SK-N-SH (cell line): Measurements from ENCODE around the gene NOPCHAP1. TPM values are rescaled to one million over a fixed set of nuclear protein-coding genes. Genes with fewer than 3 reads are reported as not detected.

Source experiments
- CTCF ChIA-PET: fragments of 300-600, 350-600 bp; formaldehyde crosslinking; extraction: SDS; loops from one replicate; lab custom pipeline; 2021; lab: Yijun Ruan, JAX
- POLR2A ChIA-PET: fragments of 350-600 bp; sonication (Branson Sonifier 250); formaldehyde crosslinking; extraction: SDS; loops from one replicate; lab custom pipeline; 2020; ENCODE audit warnings: antibody characterized with exemption, inconsistent platforms; lab: Yijun Ruan, JAX
- DNase-seq: peaks from one replicate; pipeline ENCODE4 v3.0.0; 2012
- H2AFZ ChIP-seq: fragments of 200-600 bp; sonication (generic); 2 replicates; pipeline ENCODE4 v1.8.1; 2016; ENCODE audit warnings: antibody characterized with exemption, mild to moderate bottlenecking, low read depth
- H3F3A ChIP-seq: fragments of 200-600 bp; sonication (generic); replicated peaks from 2 replicates; pipeline ENCODE3; 2016; ENCODE audit warnings: antibody characterized with exemption, mild to moderate bottlenecking; ENCODE audit not compliant: insufficient read depth
- H3K27ac ChIP-seq, 2 experiments: fragments of 200-500 bp in 1 of 2; fragments of 200-600 bp in 1 of 2; sonication (Bioruptor generic) in 1 of 2; sonication (generic), shearing (Covaris generic) in 1 of 2; 2 replicates each; pipeline versions ENCODE4 v1.5.1 to v1.6.1; 2014 to 2016; ENCODE audit warnings: low read depth in 2 of 2, inconsistent platforms in 1 of 2, low read length in 1 of 2, mild to moderate bottlenecking in 1 of 2, mixed read lengths in 1 of 2
- H3K27me3 ChIP-seq: fragments of 200-600 bp; sonication (generic), shearing (Covaris generic); 2 replicates; pipeline ENCODE4 v1.6.1; 2016; ENCODE audit warnings: mixed run types; ENCODE audit not compliant: insufficient read depth
- H3K36me3 ChIP-seq, 2 experiments: fragments of 200-500 bp in 1 of 2; fragments of 200-600 bp in 1 of 2; sonication (Bioruptor generic) in 1 of 2; sonication (generic) in 1 of 2; replicated peaks in 1 of 2; 2 replicates each; pipeline versions ENCODE3 to v1.5.1; 2014 to 2016; ENCODE audit warnings: low read length in 1 of 2, mild to moderate bottlenecking in 1 of 2; ENCODE audit not compliant: insufficient read depth in 2 of 2, control insufficient read depth in 1 of 2
- H3K4me1 ChIP-seq, 2 experiments: fragments of 200-500 bp in 1 of 2; fragments of 200-600 bp in 1 of 2; sonication (Bioruptor generic) in 1 of 2; sonication (generic), shearing (Covaris generic) in 1 of 2; 2 replicates each; pipeline versions ENCODE4 v1.5.1 to v1.6.1; 2014 to 2016; ENCODE audit warnings: low read depth in 1 of 2, low read length in 1 of 2, mixed run types in 1 of 2; ENCODE audit not compliant: insufficient read depth in 2 of 2, control insufficient read depth in 1 of 2
- H3K4me2 ChIP-seq: fragments of 200-600 bp; sonication (generic), shearing (Covaris generic); 2 replicates; pipeline ENCODE4 v1.6.1; 2017; ENCODE audit warnings: mixed run types
- H3K4me3 ChIP-seq, 2 experiments: fragments of 200-500 bp in 1 of 2; fragments of 200-600 bp in 1 of 2; sonication (Bioruptor generic) in 1 of 2; sonication (generic), shearing (Covaris generic) in 1 of 2; 2 replicates each; pipeline versions ENCODE4 v1.5.1 to v1.8.1; 2014 to 2016; ENCODE audit warnings: low read depth in 2 of 2, inconsistent platforms in 1 of 2, low read length in 1 of 2, mild to moderate bottlenecking in 1 of 2, mixed read lengths in 1 of 2, moderate library complexity in 1 of 2
- H3K79me2 ChIP-seq: fragments of 200-600 bp; sonication (generic); 2 replicates; pipeline ENCODE4 v1.8.1; 2017; ENCODE audit warnings: mild to moderate bottlenecking; ENCODE audit not compliant: insufficient read depth
- H3K9ac ChIP-seq: fragments of 200-600 bp; sonication (generic); 2 replicates; pipeline ENCODE4 v1.6.1; 2017; ENCODE audit warnings: mixed run types
- H3K9me2 ChIP-seq: fragments of 200-600 bp; sonication (generic); 2 replicates; pipeline ENCODE4 v1.6.1; 2017; ENCODE audit warnings: mixed run types
- H3K9me3 ChIP-seq: fragments of 200-600 bp; sonication (generic); 2 replicates; pipeline ENCODE4 v1.6.1; 2017; ENCODE audit warnings: mixed run types, mild to moderate bottlenecking, moderate library complexity
- H4K20me1 ChIP-seq: fragments of 200-600 bp; sonication (generic); 2 replicates; pipeline ENCODE4 v1.6.1; 2017; ENCODE audit warnings: mild to moderate bottlenecking, mixed run types; ENCODE audit not compliant: insufficient read depth
- ELF1 ChIP-seq: IDR thresholded peaks from 2 replicates; pipeline ENCODE4 v1.4.0; 2012
- EP300 ChIP-seq, 2 experiments: IDR thresholded peaks; 2 replicates each; pipeline versions ENCODE4 v1.4.0 to v1.6.1; 2012; ENCODE audit warnings: borderline replicate concordance in 1 of 2, low read depth in 1 of 2, low read length in 1 of 2
- FOXM1 ChIP-seq: IDR thresholded peaks from 2 replicates; pipeline ENCODE4 v1.4.0; 2012; ENCODE audit warnings: low read depth, mild to moderate bottlenecking
- GATA2 ChIP-seq: sonication (generic); formaldehyde crosslinking; IDR thresholded peaks from 2 replicates; pipeline ENCODE4 v1.5.0; 2020; ENCODE audit warnings: mild to moderate bottlenecking, missing genetic modification reagents
- MEF2A ChIP-seq: IDR thresholded peaks from 2 replicates; pipeline ENCODE4 v1.4.0; 2012; ENCODE audit warnings: low read depth, borderline replicate concordance
- MXI1 ChIP-seq: IDR thresholded peaks from 2 replicates; pipeline ENCODE4 v1.6.1; 2012; ENCODE audit warnings: mild to moderate bottlenecking, low read depth, low read length, improper control_type of control experiment
- RAD21 ChIP-seq: IDR thresholded peaks from 2 replicates; pipeline ENCODE4 v1.6.1; 2012; ENCODE audit warnings: mild to moderate bottlenecking, low read length
- RFX5 ChIP-seq: IDR thresholded peaks from 2 replicates; pipeline ENCODE4 v1.6.1; 2012; ENCODE audit warnings: mild to moderate bottlenecking, improper control_type of control experiment, low read length
- RXRA ChIP-seq: IDR thresholded peaks from 2 replicates; pipeline ENCODE4 v1.4.0; 2012; ENCODE audit warnings: low read depth, mild to moderate bottlenecking, borderline replicate concordance
- SIN3A ChIP-seq: IDR thresholded peaks from 2 replicates; pipeline ENCODE4 v1.6.1; 2012; ENCODE audit warnings: low read depth, mild to moderate bottlenecking, low read length, moderate library complexity, borderline replicate concordance
- TCF12 ChIP-seq: IDR thresholded peaks from 2 replicates; pipeline ENCODE4 v1.4.0; 2012
- WGBS: methylation state at CpG from one replicate; pipeline ENCODE4 v1.1.6; 2017; ENCODE audit warnings: low lambda C conversion rate; 5-methylcytosine and 5-hydroxymethylcytosine counted together
- polyA plus RNA-seq, 3 experiments: library from polyadenylated mRNA; depleted of rRNA; stranded (reverse); fragments of >200 nt; gene quantifications; 2 replicates each; pipeline ENCODE4 v1.2.3, GENCODE V29; 2012
- TF ChIP-seq, protein P1 (sequence below): IDR thresholded peaks from 2 replicates; pipeline ENCODE4 v1.4.0; 2012; ENCODE audit warnings: low read depth, borderline replicate concordance
- TF ChIP-seq, protein P2 (sequence below): IDR thresholded peaks from 2 replicates; pipeline ENCODE4; 2012
- TF ChIP-seq, protein P3 (sequence below): fragments of 200-600 bp; sonication (generic); IDR thresholded peaks from 2 replicates; pipeline ENCODE4 v1.6.1; 2017; ENCODE audit warnings: antibody characterized with exemption, mild to moderate bottlenecking, moderate library complexity
- TF ChIP-seq, protein P4 (sequence below): fragments of 150-350 bp; IDR thresholded peaks from 2 replicates; pipeline ENCODE4 v1.6.1; 2017; ENCODE audit warnings: antibody characterized with exemption, low read length, low read depth, borderline replicate concordance
- TF ChIP-seq, protein P5 (sequence below): IDR thresholded peaks from 2 replicates; pipeline ENCODE4 v1.4.0; 2012; ENCODE audit warnings: low read depth, borderline replicate concordance
- TF ChIP-seq, protein P6 (sequence below): fragments of 150-350 bp; IDR thresholded peaks from 2 replicates; pipeline ENCODE4 v1.6.1; 2016; ENCODE audit warnings: mild to moderate bottlenecking, low read depth, low read length

Gene NOPCHAP1
- polyA plus RNA-seq, 1 of the 3 experiments (the other 2 are of a cell fraction): 17.3 TPM

DNA sequence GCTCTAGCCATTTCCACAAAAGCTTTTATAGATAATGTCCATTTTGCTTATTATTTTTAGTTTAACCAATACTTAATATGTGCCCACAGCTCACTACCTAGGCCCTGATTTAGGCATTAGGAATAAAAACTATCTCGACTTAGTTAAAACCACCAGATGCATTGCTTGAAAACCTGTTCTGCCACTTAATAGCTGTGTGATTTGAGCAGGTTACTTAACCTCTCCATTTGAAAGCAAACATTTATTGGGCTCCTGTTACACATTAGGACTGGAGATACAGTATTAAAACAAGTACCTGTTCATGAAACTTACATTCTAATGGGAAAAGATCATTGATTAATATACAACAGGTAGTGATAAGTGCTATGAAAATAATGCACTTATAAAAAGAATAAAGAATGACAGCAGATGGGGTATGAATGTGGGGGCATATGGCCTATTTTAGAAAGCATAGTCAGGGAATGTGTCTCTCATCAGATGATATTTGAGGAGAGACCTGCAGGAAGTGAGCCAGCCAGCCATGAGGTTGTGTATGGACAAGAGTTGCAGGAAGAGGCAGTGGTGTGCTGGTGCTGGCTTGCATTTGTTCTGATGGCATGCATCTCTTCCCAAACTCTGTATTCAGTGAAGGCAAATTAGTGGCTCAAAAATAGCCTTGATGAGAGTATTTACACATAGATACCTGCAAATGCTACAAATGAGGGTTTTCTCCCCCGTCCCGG, 34.3 kb downstream of the NOPCHAP1 start:
- Histone ChIP-seq H3K79me2 (no peaks in the 10 kb centered on the region; the same call in 1 of the 2 replicates), H3K27me3 (no peaks in the 10 kb centered on the region), H3K9ac (no peak overlapping the region), H2AFZ (no peak overlapping the region), H3K4me3 (no peak overlapping the region), H3K4me1 (peaks cover 0 to 6% of the 10 kb centered on the region in 2 experiments; a peak in 1 of 4 replicates), H3K9me2 (no peaks in the 10 kb centered on the region), H3F3A (no peaks in the 10 kb centered on the region), H3K36me3 (peaks cover 8 to 29% of the 10 kb centered on the region in 2 experiments), H4K20me1 (no peaks in the 10 kb centered on the region), H3K4me2 (no peak overlapping the region), H3K27ac (no peak overlapping the region), H3K9me3 (no peaks in the 10 kb centered on the region)
- TF ChIP-seq GATA2 (CRISPR knock-in tag): no peak
- no peak for TF ChIP-seq FOXM1
- TF ChIP-seq MXI1: no peak
- TF ChIP-seq ELF1: no peak
- TF ChIP-seq, protein P1, sequence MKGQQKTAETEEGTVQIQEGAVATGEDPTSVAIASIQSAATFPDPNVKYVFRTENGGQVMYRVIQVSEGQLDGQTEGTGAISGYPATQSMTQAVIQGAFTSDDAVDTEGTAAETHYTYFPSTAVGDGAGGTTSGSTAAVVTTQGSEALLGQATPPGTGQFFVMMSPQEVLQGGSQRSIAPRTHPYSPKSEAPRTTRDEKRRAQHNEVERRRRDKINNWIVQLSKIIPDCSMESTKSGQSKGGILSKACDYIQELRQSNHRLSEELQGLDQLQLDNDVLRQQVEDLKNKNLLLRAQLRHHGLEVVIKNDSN: no peak
- ChIA-PET POLR2A (no interaction called here), CTCF (no interaction called here)
- DNase-seq: no peak
- 96% methylated on average over 3 of the region's 3 CpGs for WGBS

DNA sequence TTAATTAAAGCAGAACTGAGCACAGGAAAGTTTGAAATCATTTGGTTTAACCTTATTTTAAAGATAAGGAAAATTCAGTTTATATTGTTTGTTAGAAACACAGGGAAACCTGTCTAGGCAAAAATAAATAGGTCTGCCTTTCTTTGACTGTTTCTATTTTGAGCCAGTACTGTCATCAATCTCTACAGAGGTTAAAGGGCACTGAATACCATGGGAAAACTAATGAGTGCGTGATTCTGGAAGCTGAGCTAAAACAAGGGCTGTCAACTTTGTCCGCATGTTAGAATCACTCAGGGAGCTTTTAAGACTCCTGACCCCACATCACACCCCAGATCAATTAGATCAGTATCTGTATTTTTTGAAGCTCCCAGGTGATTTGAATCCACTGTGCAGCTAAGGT, 38.8 kb downstream of the NOPCHAP1 start:
- no peak for DNase-seq
- POLR2A ChIA-PET: no interaction called here
- WGBS: 97% methylated on average over 2 of the region's 2 CpGs
- TF ChIP-seq, protein P2, sequence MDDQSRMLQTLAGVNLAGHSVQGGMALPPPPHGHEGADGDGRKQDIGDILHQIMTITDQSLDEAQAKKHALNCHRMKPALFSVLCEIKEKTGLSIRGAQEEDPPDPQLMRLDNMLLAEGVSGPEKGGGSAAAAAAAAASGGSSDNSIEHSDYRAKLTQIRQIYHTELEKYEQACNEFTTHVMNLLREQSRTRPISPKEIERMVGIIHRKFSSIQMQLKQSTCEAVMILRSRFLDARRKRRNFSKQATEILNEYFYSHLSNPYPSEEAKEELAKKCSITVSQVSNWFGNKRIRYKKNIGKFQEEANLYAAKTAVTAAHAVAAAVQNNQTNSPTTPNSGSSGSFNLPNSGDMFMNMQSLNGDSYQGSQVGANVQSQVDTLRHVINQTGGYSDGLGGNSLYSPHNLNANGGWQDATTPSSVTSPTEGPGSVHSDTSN: no peak
- no peak for TF ChIP-seq TCF12
- TF ChIP-seq EP300 (IDR thresholded peaks at IDR 0.05; ENCODE audit: borderline replicate concordance in 1 of 2, low read depth in 1 of 2, low read length in 1 of 2): no peak
- TF ChIP-seq RXRA: no peak
- TF ChIP-seq MEF2A: no peak
- no peak for TF ChIP-seq SIN3A
- TF ChIP-seq FOXM1: no peak
- TF ChIP-seq, protein P3, sequence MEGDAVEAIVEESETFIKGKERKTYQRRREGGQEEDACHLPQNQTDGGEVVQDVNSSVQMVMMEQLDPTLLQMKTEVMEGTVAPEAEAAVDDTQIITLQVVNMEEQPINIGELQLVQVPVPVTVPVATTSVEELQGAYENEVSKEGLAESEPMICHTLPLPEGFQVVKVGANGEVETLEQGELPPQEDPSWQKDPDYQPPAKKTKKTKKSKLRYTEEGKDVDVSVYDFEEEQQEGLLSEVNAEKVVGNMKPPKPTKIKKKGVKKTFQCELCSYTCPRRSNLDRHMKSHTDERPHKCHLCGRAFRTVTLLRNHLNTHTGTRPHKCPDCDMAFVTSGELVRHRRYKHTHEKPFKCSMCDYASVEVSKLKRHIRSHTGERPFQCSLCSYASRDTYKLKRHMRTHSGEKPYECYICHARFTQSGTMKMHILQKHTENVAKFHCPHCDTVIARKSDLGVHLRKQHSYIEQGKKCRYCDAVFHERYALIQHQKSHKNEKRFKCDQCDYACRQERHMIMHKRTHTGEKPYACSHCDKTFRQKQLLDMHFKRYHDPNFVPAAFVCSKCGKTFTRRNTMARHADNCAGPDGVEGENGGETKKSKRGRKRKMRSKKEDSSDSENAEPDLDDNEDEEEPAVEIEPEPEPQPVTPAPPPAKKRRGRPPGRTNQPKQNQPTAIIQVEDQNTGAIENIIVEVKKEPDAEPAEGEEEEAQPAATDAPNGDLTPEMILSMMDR: no peak
- TF ChIP-seq, protein P4, sequence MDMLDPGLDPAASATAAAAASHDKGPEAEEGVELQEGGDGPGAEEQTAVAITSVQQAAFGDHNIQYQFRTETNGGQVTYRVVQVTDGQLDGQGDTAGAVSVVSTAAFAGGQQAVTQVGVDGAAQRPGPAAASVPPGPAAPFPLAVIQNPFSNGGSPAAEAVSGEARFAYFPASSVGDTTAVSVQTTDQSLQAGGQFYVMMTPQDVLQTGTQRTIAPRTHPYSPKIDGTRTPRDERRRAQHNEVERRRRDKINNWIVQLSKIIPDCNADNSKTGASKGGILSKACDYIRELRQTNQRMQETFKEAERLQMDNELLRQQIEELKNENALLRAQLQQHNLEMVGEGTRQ: no peak
- TF ChIP-seq RAD21: no peak
- no peak for TF ChIP-seq MXI1
- TF ChIP-seq, protein P5, sequence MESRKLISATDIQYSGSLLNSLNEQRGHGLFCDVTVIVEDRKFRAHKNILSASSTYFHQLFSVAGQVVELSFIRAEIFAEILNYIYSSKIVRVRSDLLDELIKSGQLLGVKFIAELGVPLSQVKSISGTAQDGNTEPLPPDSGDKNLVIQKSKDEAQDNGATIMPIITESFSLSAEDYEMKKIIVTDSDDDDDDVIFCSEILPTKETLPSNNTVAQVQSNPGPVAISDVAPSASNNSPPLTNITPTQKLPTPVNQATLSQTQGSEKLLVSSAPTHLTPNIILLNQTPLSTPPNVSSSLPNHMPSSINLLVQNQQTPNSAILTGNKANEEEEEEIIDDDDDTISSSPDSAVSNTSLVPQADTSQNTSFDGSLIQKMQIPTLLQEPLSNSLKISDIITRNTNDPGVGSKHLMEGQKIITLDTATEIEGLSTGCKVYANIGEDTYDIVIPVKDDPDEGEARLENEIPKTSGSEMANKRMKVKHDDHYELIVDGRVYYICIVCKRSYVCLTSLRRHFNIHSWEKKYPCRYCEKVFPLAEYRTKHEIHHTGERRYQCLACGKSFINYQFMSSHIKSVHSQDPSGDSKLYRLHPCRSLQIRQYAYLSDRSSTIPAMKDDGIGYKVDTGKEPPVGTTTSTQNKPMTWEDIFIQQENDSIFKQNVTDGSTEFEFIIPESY: no peak
- TF ChIP-seq, protein P6, sequence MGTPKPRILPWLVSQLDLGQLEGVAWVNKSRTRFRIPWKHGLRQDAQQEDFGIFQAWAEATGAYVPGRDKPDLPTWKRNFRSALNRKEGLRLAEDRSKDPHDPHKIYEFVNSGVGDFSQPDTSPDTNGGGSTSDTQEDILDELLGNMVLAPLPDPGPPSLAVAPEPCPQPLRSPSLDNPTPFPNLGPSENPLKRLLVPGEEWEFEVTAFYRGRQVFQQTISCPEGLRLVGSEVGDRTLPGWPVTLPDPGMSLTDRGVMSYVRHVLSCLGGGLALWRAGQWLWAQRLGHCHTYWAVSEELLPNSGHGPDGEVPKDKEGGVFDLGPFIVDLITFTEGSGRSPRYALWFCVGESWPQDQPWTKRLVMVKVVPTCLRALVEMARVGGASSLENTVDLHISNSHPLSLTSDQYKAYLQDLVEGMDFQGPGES: no peak
- no peak for TF ChIP-seq RFX5

More for the DNA sequence above, 38.8 kb downstream of the NOPCHAP1 start:
- H3F3A ChIP-seq: no peaks in the 10 kb centered on the region
- H3K36me3 ChIP-seq: peaks cover 6 to 15% of the 10 kb centered on the region in 2 experiments
- H3K9me2 ChIP-seq: no peaks in the 10 kb centered on the region
- H3K4me3 ChIP-seq: no peak overlapping the region
- H2AFZ ChIP-seq: no peak overlapping the region
- H3K27me3 ChIP-seq: no peaks in the 10 kb centered on the region
- H3K4me1 ChIP-seq: peaks cover 4 to 6% of the 10 kb centered on the region in 2 experiments; a peak in 2 of 4 replicates
- no peak overlapping the region for H3K9ac ChIP-seq
- H3K4me2 ChIP-seq: no peak overlapping the region
- CTCF ChIA-PET: no interaction called here
- peak overlapping the region in 1 of 2 experiments; percentile 14; a peak in 1 of 4 replicates for H3K27ac ChIP-seq
- H4K20me1 ChIP-seq: no peaks in the 10 kb centered on the region
- no peaks in the 10 kb centered on the region for H3K79me2 ChIP-seq
- no peaks in the 10 kb centered on the region for H3K9me3 ChIP-seq
